Activated CD8-positive, alpha-beta memory T cell treated with anti-CD3 and anti-CD28 coated beads, Interleukin-2, amount 50 U/mL, for 1 hour (primary cell): Measurements from ENCODE around the gene NSD1.
"Not testable (repeated sequence)": the region's sequence is repeated elsewhere in the genome, so short reads cannot be mapped to it uniquely, and the experiment has no call there.

Source experiments
- DNase-seq: peaks from one replicate; pipeline ENCODE4 v3.0.0-alpha.2; 2020; ENCODE audit errors: extremely low read depth

NSD1 gene

GRCh38 chr5:177328545-177329231 lies 195.1 kb downstream of the NSD1 start:
- no peak for DNase-seq

GRCh38 chr5:177329883-177330282 lies 196.3 kb downstream of the NSD1 start:
- no peak for DNase-seq

GRCh38 chr5:177330991-177331842 lies 197.6 kb downstream of the NSD1 start:
- DNase-seq: no peak

- no peak for DNase-seq
Observed at GRCh38 chr5:177332031-177332895, 198.7 kb downstream of the NSD1 start.

GRCh38 chr5:177332896-177333260 lies 199.3 kb downstream of the NSD1 start:
- DNase-seq: no peak

GRCh38 chr5:177333420-177334154 lies 200.0 kb downstream of the NSD1 start:
- no peak for DNase-seq

GRCh38 chr5:177334155-177334551 lies 200.6 kb downstream of the NSD1 start:
- DNase-seq: no peak

GRCh38 chr5:177334781-177335700 lies 201.5 kb downstream of the NSD1 start:
- DNase-seq: no peak

- no peak for DNase-seq
Observed at GRCh38 chr5:177335701-177336065, 202.1 kb downstream of the NSD1 start.

- no peak for DNase-seq
Observed at GRCh38 chr5:177336112-177336511, 202.5 kb downstream of the NSD1 start.

GRCh38 chr5:177336603-177337494 lies 203.3 kb downstream of the NSD1 start:
- no peak for DNase-seq

- DNase-seq: no peak
Observed at GRCh38 chr5:177338251-177339106, 204.9 kb downstream of the NSD1 start.

- DNase-seq: no peak
Observed at GRCh38 chr5:177339107-177339638, 205.6 kb downstream of the NSD1 start.

GRCh38 chr5:177343000-177343399 lies 209.4 kb downstream of the NSD1 start:
- not testable (repeated sequence) for DNase-seq

- DNase-seq: no peak
Observed at GRCh38 chr5:177343777-177344176, 210.2 kb downstream of the NSD1 start.

GRCh38 chr5:177344891-177345290 lies 211.3 kb downstream of the NSD1 start:
- no peak for DNase-seq

- no peak for DNase-seq
Observed at GRCh38 chr5:177346820-177347219, 213.2 kb downstream of the NSD1 start.

- no peak for DNase-seq
Observed at GRCh38 chr5:177347699-177348098, 214.1 kb downstream of the NSD1 start.

- no peak for DNase-seq
Observed at GRCh38 chr5:177349362-177349647, 215.7 kb downstream of the NSD1 start.
